H1 (cell line): ENCODE results near the gene UFD1. TPM values are rescaled to one million over a fixed set of nuclear protein-coding genes. Genes with fewer than 3 reads are reported as not detected.

Source experiments
- BCL11A ChIP-seq, 2 experiments: IDR thresholded peaks; one replicate each; pipeline ENCODE4 v1.6.1; 2011; ENCODE audit warnings: low read depth in 2 of 2, low read length in 2 of 2, mild to moderate bottlenecking in 2 of 2
- CHD1 ChIP-seq: IDR thresholded peaks from 2 replicates; pipeline ENCODE4 v1.6.1; 2012; ENCODE audit warnings: low read depth, low read length, improper control_type of control experiment
- CHD7 ChIP-seq: fragments of 300-600 bp; sonication (generic); IDR thresholded peaks from 2 replicates; pipeline ENCODE4 v1.7.1; 2012; ENCODE audit warnings: low read length, moderate library complexity, mild to moderate bottlenecking, inconsistent platforms; ENCODE audit not compliant: insufficient replicate concordance
- E2F6 ChIP-seq: IDR thresholded peaks from 2 replicates; pipeline ENCODE4 v1.6.1; 2012; ENCODE audit warnings: inconsistent platforms
- FOSL1 ChIP-seq: IDR thresholded peaks from 2 replicates; pipeline ENCODE4 v1.6.1; 2011; ENCODE audit warnings: mild to moderate bottlenecking, low read depth, low read length, moderate library complexity; ENCODE audit not compliant: insufficient read depth
- GTF2F1 ChIP-seq: IDR thresholded peaks from 2 replicates; pipeline ENCODE4 v1.6.1; 2012; ENCODE audit warnings: low read depth, low read length, improper control_type of control experiment, borderline replicate concordance
- KDM1A ChIP-seq: fragments of 200-600, 300-600 bp; sonication (generic); IDR thresholded peaks from 2 replicates; pipeline ENCODE4 v1.7.1; 2016; ENCODE audit warnings: mild to moderate bottlenecking, low read length, borderline replicate concordance
- NANOG ChIP-seq: IDR thresholded peaks from 2 replicates; pipeline ENCODE4 v1.6.1; 2011; ENCODE audit warnings: low read length, low read depth, mild to moderate bottlenecking, inconsistent platforms; ENCODE audit not compliant: insufficient read depth, poor library complexity, severe bottlenecking
- RNF2 ChIP-seq: fragments of 200-900, 300-1000 bp; sonication (generic); IDR thresholded peaks from 2 replicates; pipeline ENCODE4 v1.7.1; 2016; ENCODE audit warnings: borderline replicate concordance, low read depth, mild to moderate bottlenecking, antibody characterized with exemption, low read length; ENCODE audit not compliant: poor library complexity, severe bottlenecking; ENCODE audit errors: missing control alignments
- SIX5 ChIP-seq: IDR thresholded peaks from 2 replicates; pipeline ENCODE4 v1.6.1; 2011; ENCODE audit warnings: mild to moderate bottlenecking, low read depth, low read length
- TAF7 ChIP-seq: optimal IDR thresholded peaks from 2 replicates; pipeline ENCODE3; 2011; ENCODE audit warnings: low read depth, mild to moderate bottlenecking, inconsistent platforms, low read length, moderate library complexity, borderline replicate concordance
- polyA plus RNA-seq, 7 experiments: library from polyadenylated mRNA; depleted of rRNA in 3 of 7; stranded (reverse) in 5 of 7; unstranded in 2 of 7; fragments of >200 nt in 5 of 7; fragments of 200-250 nt in 2 of 7; gene quantifications; 1 replicate in 5 of 7; 2 replicates in 1 of 7; 4 replicates in 1 of 7; pipeline versions ENCODE4 v1.2.1 to v1.2.3, GENCODE V29; 2011 to 2013; ENCODE audit warnings: missing spikeins in 2 of 7, mixed read lengths in 2 of 7
- total RNA-seq: library from RNA; stranded (reverse); fragmentation: NEBNext Ultra II Directional; extraction: Animal tissue kit (Norgen Biotek cat#: 25700); gene quantifications from 2 replicates; pipeline ENCODE4 v1.2.1, GENCODE V29; 2021

The UFD1 gene
- total and polyA plus RNA-seq, 2 of the 8 experiments (the other 6 are each of a cell fraction or from before 2014, with no cell fraction given), result 74.6 to 116 TPM

- TF ChIP-seq CHD7 (no peak), BCL11A (IDR thresholded peaks at IDR 0.05; ENCODE audit: low read depth in 2 of 2, low read length in 2 of 2) (no peak), FOSL1 (no peak), KDM1A (no peak), SIX5 (no peak), NANOG (no peak), TAF7 (no peak), RNF2 (no peak), CHD1 (no peak), E2F6 (no peak), GTF2F1 (no peak)
These were observed 30.9 kb upstream of the UFD1 start (continued) for GRCh38 chr22:19509923-19510322.
